DOHH2 (cell line): ENCODE data around the gene LAPTM5.

Experiments
- EZH2phosphoT487 ChIP-seq: fragments of 200-600 bp; sonication (generic); IDR thresholded peaks from 2 replicates; pipeline ENCODE4 v1.6.1; 2017; ENCODE audit warnings: borderline replicate concordance, mild to moderate bottlenecking, antibody characterized with exemption, low read length, moderate library complexity, mixed read lengths
- TF ChIP-seq, protein P1 (sequence below): fragments of 200-600 bp; sonication (generic); IDR thresholded peaks from one replicate; pipeline ENCODE4 v1.5.1; 2014; ENCODE audit warnings: antibody characterized with exemption, mild to moderate bottlenecking, low read depth, low read length; ENCODE audit not compliant: poor library complexity, severe bottlenecking

DNA sequence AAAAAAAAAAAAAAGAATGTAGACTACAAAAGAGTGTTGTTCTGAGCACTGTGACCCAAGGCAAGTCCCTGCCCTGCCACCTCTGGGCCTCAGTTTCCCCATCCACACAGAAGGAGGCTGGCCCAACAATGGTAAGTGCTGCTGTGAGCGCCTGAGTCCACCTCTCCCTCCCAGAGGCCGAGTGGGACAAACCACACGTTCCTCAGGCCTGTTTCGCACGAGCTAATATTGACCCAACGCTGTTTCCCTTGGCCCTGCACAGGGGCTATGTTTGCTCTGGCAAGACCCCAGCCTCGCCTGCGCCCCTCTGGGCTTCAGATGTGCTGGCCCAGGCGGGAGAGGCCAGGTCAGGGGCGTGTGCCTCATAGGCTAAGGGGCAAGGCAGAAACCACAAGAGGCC lies 12.6 kb upstream of the LAPTM5 start:
- no peak for TF ChIP-seq EZH2phosphoT487
- TF ChIP-seq, protein P1, sequence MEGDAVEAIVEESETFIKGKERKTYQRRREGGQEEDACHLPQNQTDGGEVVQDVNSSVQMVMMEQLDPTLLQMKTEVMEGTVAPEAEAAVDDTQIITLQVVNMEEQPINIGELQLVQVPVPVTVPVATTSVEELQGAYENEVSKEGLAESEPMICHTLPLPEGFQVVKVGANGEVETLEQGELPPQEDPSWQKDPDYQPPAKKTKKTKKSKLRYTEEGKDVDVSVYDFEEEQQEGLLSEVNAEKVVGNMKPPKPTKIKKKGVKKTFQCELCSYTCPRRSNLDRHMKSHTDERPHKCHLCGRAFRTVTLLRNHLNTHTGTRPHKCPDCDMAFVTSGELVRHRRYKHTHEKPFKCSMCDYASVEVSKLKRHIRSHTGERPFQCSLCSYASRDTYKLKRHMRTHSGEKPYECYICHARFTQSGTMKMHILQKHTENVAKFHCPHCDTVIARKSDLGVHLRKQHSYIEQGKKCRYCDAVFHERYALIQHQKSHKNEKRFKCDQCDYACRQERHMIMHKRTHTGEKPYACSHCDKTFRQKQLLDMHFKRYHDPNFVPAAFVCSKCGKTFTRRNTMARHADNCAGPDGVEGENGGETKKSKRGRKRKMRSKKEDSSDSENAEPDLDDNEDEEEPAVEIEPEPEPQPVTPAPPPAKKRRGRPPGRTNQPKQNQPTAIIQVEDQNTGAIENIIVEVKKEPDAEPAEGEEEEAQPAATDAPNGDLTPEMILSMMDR = no peak
